Upper lobe of left lung (tissue), 4 donors: Measurements from ENCODE around the gene ARFIP1.

Source experiments
- CTCF ChIP-seq, 6 experiments: fragments of 450-650 bp in 4 of 6; fragments of 200-600 bp in 2 of 6; sonication (generic) in 2 of 6; IDR thresholded peaks; one replicate each; pipeline ENCODE4 v1.5.1; 2016 to 2019; ENCODE audit warnings: antibody characterized with exemption in 6 of 6
- POLR2A ChIP-seq, 4 donors: fragments of 450-650 bp; IDR thresholded peaks; one replicate each; pipeline ENCODE4 v1.5.1; 2016 to 2017; ENCODE audit warnings: antibody characterized with exemption in 4 of 4, mild to moderate bottlenecking in 2 of 4
- POLR2AphosphoS5 ChIP-seq, 2 donors: sonication (generic); formaldehyde crosslinking; IDR thresholded peaks; one replicate each; pipeline ENCODE4 v1.5.1; 2017; ENCODE audit warnings: antibody characterized with exemption in 2 of 2

GRCh38 chr4:152875261-152875660 lies 95.5 kb downstream of the ARFIP1 start:
- TF ChIP-seq CTCF (IDR thresholded peaks at IDR 0.05): no peak
- no peak for TF ChIP-seq POLR2A (IDR thresholded peaks at IDR 0.05)
- TF ChIP-seq POLR2AphosphoS5 (IDR thresholded peaks at IDR 0.05): no peak
